Brain microvascular endothelial cell (primary cell): Measurements from ENCODE around the gene GLCCI1.

Experiments used
- DNase-seq: peaks from one replicate; pipeline ENCODE4 v3.0.0-alpha.2; 2020
- H3K27ac ChIP-seq: fragments of 250-450 bp; sonication (Bioruptor Pico); 2 replicates; pipeline ENCODE4 v1.5.1; 2020; ENCODE audit warnings: mild to moderate bottlenecking, moderate library complexity
- H3K27me3 ChIP-seq: fragments of 250-450 bp; sonication (Bioruptor Pico); replicated peaks from 2 replicates; pipeline ENCODE4 v1.5.1; 2020; ENCODE audit warnings: mild to moderate bottlenecking
- H3K36me3 ChIP-seq: fragments of 250-450 bp; sonication (Bioruptor Pico); replicated peaks from 2 replicates; pipeline ENCODE4 v1.5.1; 2020; ENCODE audit warnings: mild to moderate bottlenecking
- H3K4me3 ChIP-seq: 2 replicates; pipeline ENCODE4 v1.5.1; 2011; ENCODE audit warnings: low read depth, mild to moderate bottlenecking, control low read depth, low read length, moderate library complexity
- in situ Hi-C: cut with HindIII; loops from 2 replicates; pipeline ENCODE4 v1.10.0; 2017; ENCODE audit warnings: low sequenced_read_pairs, low pct_ligation_motif_present
- TF ChIP-seq, protein P1 (sequence below): IDR thresholded peaks from 2 replicates; pipeline ENCODE4 v1.5.1; 2011; ENCODE audit warnings: low read depth, mild to moderate bottlenecking, moderate library complexity, low read length, control low read depth, inconsistent platforms; ENCODE audit errors: missing control alignments

GLCCI1 gene

DNA sequence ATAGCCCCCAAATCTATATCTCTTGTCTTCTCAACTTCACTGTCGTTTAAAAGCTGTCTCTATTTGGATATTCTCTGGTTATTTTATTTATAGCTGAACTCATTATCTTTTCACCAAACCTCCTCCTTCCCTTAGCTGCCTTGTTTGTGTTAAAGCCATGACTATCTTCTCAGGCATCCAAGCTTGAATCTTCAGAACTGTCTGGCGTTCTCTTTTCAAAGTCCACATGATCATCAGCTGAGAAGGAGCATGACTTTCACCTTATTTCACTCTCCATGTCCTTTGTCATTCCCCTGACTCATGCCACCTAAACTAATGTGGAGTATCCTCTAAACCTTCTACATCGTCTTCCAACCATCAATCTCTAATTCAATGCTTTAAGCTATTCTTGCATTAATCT, 5.7 kb upstream of the GLCCI1 start:
- in situ Hi-C loops: no loop called here
- TF ChIP-seq, protein P1, sequence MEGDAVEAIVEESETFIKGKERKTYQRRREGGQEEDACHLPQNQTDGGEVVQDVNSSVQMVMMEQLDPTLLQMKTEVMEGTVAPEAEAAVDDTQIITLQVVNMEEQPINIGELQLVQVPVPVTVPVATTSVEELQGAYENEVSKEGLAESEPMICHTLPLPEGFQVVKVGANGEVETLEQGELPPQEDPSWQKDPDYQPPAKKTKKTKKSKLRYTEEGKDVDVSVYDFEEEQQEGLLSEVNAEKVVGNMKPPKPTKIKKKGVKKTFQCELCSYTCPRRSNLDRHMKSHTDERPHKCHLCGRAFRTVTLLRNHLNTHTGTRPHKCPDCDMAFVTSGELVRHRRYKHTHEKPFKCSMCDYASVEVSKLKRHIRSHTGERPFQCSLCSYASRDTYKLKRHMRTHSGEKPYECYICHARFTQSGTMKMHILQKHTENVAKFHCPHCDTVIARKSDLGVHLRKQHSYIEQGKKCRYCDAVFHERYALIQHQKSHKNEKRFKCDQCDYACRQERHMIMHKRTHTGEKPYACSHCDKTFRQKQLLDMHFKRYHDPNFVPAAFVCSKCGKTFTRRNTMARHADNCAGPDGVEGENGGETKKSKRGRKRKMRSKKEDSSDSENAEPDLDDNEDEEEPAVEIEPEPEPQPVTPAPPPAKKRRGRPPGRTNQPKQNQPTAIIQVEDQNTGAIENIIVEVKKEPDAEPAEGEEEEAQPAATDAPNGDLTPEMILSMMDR: no peak
- Histone ChIP-seq H3K36me3 (no peaks in the 10 kb centered on the region), H3K27me3 (no peaks in the 10 kb centered on the region), H3K4me3 (no peak overlapping the region), H3K27ac (no peak overlapping the region)
- peak; percentile 54 for DNase-seq

DNA sequence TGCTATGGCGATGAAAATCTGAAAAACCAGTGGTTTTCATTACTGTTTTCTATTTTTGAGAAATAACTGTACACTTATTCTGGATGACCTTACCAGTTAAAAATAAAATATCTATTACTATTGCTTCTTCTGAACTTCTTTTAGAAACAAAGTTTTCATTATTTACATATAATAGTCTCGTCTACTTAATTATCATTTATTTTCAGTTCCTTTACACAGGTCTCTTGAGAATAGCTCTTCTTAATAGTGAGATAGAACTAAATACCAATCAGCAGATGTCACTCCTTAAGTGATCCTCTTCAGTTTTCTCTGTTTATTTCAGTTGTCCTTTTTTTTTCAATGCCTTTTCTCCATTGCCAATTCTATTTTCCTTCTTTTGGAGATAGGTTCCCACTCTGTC, 4.3 kb upstream of the GLCCI1 start:
- TF ChIP-seq, protein P1: no peak
- Histone ChIP-seq H3K36me3 (no peaks in the 10 kb centered on the region), H3K27me3 (no peaks in the 10 kb centered on the region), H3K27ac (no peak overlapping the region), H3K4me3 (no peak overlapping the region)
- in situ Hi-C loops: no loop called here
- DNase-seq: no peak

DNA sequence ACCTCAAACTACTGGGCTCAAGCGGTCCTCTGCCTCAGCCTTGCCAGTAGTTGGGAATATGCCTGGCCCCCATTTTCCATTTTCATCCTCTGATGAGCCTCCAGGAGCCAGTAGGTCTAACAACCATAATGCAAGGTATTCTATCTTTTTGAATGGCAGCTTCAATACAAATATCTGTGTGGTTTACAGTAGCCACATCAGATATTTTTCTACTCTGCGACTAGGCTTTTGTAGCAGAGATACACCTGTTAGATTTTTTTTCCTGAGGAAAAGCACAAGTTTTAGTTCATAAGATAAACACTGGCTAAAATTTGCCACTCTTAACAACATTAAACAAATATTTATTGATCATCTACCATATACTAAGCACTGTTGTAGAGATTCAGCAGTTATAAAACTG, 3.9 kb upstream of the GLCCI1 start:
- in situ Hi-C loops: no loop called here
- TF ChIP-seq, protein P1: no peak
- H3K27ac ChIP-seq: no peak overlapping the region
- no peak overlapping the region for H3K4me3 ChIP-seq
- H3K27me3 ChIP-seq: no peaks in the 10 kb centered on the region
- no peak for DNase-seq
- H3K36me3 ChIP-seq: no peaks in the 10 kb centered on the region

DNA sequence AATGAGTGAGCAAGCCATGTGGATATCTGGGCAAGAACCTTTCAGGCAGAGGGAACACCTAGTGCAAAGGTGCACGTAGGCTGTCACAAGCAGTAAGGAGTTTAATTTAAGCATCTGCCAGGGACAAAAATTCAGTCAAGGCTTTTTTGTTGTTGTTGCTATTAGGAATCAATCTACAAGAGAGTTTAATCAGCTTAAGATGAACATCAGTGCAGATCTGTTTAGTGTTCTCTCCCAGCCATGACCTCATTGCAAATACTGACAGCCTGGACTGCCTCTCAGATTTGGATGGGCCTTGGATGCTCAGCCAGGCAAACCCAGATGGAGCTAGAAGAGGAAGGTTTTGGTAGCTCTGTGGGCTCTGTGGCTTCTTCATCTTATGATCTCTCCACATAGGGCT, 3.3 kb upstream of the GLCCI1 start:
- DNase-seq: no peak
- TF ChIP-seq, protein P1: no peak
- in situ Hi-C loops: no loop called here

DNA sequence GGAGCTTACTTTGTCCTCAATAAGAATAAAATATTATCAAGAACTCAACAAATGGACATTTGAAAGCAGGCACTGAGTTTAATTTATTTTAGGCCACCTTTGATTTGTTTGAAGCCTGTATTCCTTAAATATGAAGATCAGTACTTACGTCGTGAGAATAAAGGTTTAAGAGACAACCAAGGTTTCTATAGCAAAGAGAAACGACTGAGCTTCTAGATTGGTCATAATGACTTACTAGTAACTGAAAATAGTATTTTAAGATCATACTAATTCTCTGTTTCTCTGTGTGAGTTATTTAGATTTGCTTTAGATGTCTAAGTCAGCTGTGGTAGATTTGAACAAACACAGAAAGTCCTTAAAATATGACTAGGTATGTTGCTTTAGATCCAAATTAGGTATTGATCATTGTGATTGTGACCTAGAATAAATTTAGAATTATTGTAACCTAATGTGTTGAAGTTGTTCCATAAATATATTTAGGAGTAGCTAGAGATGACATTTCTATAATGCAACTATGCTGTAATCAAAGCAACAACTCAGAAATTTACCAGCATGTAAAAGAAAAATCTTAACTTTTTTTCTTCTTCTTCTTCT, 2.4 kb upstream of the GLCCI1 start:
- Histone ChIP-seq H3K27ac (no peak overlapping the region), H3K27me3 (no peaks in the 10 kb centered on the region), H3K36me3 (no peaks in the 10 kb centered on the region), H3K4me3 (no peak overlapping the region)
- no peak for DNase-seq
- TF ChIP-seq, protein P1: no peak
- in situ Hi-C loops: no loop called here

More for the DNA sequence above, 3.3 kb upstream of the GLCCI1 start:
- no peaks in the 10 kb centered on the region for H3K27me3 ChIP-seq
- no peak overlapping the region for H3K4me3 ChIP-seq
- H3K27ac ChIP-seq: no peak overlapping the region
- no peaks in the 10 kb centered on the region for H3K36me3 ChIP-seq
